CD4-positive, alpha-beta T cell (primary cell): ENCODE measurements around the gene CCDC116. TPM values are rescaled to one million over a fixed set of nuclear protein-coding genes. Genes with fewer than 3 reads are reported as not detected.

Source experiments
- ATAC-seq: fragments of 200-7000 bp; cut with Tn5 transposase; one replicate; pipeline ENCODE4 v1.10.0; 2022; ENCODE audit warnings: mild to moderate bottlenecking; ENCODE audit not compliant: poor library complexity
- CTCF ChIA-PET: fragments of 350-600 bp; sonication (Branson Sonifier 250); formaldehyde crosslinking; loops from one replicate; lab custom pipeline; 2021; ENCODE audit warnings: antibody characterized with exemption, inconsistent platforms; lab: Charles Lee
- POLR2A ChIA-PET: fragments of 350-600 bp; sonication (Branson Sonifier 250); formaldehyde crosslinking; loops from one replicate; lab custom pipeline; 2021; ENCODE audit warnings: antibody characterized with exemption, inconsistent platforms; lab: Charles Lee
- DNase-seq, 14 experiments: peaks; one replicate each; pipeline ENCODE4 v3.0.0-alpha.2; 2013 to 2020; ENCODE audit warnings: mixed read lengths in 2 of 14
- H3K27ac ChIP-seq, 2 donors: one replicate each; pipeline versions ENCODE4 v1.5.1 to v1.7.0; 2013; ENCODE audit warnings: low read length in 2 of 2, low read depth in 1 of 2, mild to moderate bottlenecking in 1 of 2
- H3K27me3 ChIP-seq, 2 experiments: 1 replicate in 1 of 2; 2 replicates in 1 of 2; pipeline versions ENCODE4 v1.6.1 to v1.7.0; 2013; ENCODE audit warnings: low read length in 2 of 2, control low read depth in 1 of 2, mild to moderate bottlenecking in 1 of 2, moderate library complexity in 1 of 2; ENCODE audit not compliant: insufficient read depth in 2 of 2, control insufficient read depth in 1 of 2
- H3K36me3 ChIP-seq: one replicate; pipeline ENCODE4 v1.6.1; 2013; ENCODE audit warnings: low read length, control low read depth; ENCODE audit not compliant: insufficient read depth
- H3K4me1 ChIP-seq: one replicate; pipeline ENCODE4 v1.6.1; 2013; ENCODE audit warnings: low read length, control low read depth; ENCODE audit not compliant: insufficient read depth
- H3K4me3 ChIP-seq: one replicate; pipeline ENCODE4 v1.5.1; 2013; ENCODE audit warnings: mild to moderate bottlenecking, low read length, moderate library complexity
- H3K9me3 ChIP-seq, 2 experiments: 1 replicate in 1 of 2; 2 replicates in 1 of 2; pipeline versions ENCODE4 v1.6.1 to v1.7.0; 2013; ENCODE audit warnings: low read length in 2 of 2, mild to moderate bottlenecking in 2 of 2, control low read depth in 1 of 2, moderate library complexity in 1 of 2; ENCODE audit not compliant: control insufficient read depth in 1 of 2, insufficient read depth in 1 of 2
- H3K27ac Mint-ChIP-seq: one replicate; pipeline ENCODE4 v1.8.0; 2020; ENCODE audit warnings: mixed read lengths
- H3K27me3 Mint-ChIP-seq: one replicate; pipeline ENCODE4 v1.8.0; 2021; ENCODE audit warnings: mixed read lengths
- H3K36me3 Mint-ChIP-seq: one replicate; pipeline ENCODE4 v1.8.0; 2021; ENCODE audit warnings: low read depth, mixed read lengths
- H3K4me1 Mint-ChIP-seq: one replicate; pipeline ENCODE4 v1.8.0; 2021; ENCODE audit warnings: low read depth, mixed read lengths
- H3K4me3 Mint-ChIP-seq: one replicate; pipeline ENCODE4 v1.8.0; 2020; ENCODE audit warnings: mild to moderate bottlenecking, mixed read lengths
- H3K9me3 Mint-ChIP-seq: one replicate; pipeline ENCODE4 v1.8.0; 2020; ENCODE audit warnings: mixed read lengths
- intact Hi-C, 2 experiments: fragments of 100-400 bp; cut with DNase I in 1 of 2; cut with micrococcal nuclease in 1 of 2; formaldehyde crosslinking; loops; one replicate each; pipeline versions ENCODE4 v1.15.1 to v1.9.0; 2023 to 2025; cut with DNase I, micrococcal nuclease
- total RNA-seq, 174 experiments: library from RNA in 2 of 174; stranded (reverse) in 2 of 174; gene quantifications; one replicate each; pipeline ENCODE4 v1.2.3 and lab custom pipeline; 2021 to 2026
- TF ChIP-seq, protein P1 (sequence below): fragments of 200-600 bp; IDR thresholded peaks from one replicate; pipeline ENCODE4 v1.8.0; 2022; ENCODE audit warnings: antibody characterized with exemption, mild to moderate bottlenecking

CCDC116 gene
- total RNA-seq, 2 experiments from 2014 or later, result 0.14 to 0.20 TPM

DNA sequence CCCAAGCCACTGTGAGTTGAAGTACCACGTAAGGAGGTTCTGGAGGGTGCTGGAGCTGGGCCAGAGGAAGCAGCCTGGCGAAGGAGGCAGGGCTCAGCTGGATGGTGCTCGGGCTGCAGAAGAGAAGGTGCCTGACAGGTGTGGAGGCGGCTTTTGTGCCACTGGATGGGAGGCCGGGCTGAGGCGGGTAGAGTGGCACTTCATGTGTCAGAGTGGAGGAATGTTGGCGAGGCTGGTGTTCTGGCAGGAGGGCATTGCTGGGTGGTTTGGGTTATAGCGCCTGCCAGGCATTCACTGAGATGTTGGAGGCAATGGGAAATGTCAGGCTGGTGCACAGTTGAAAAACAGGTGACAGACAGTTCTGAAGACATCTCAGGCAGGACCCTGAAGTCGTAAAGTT lies 40.9 kb upstream of the CCDC116 start:
- Mint-ChIP-seq H3K9me3 (no peaks in the 10 kb centered on the region), H3K36me3 (peaks cover 70% of the 10 kb centered on the region), H3K27ac (peak overlapping the region; percentile 25), H3K27me3 (no peaks in the 10 kb centered on the region), H3K4me1 (peaks cover 71% of the 10 kb centered on the region), H3K4me3 (no peak overlapping the region)
- ChIA-PET CTCF (no interaction called here), POLR2A (no interaction called here)
- DNase-seq (no peak), ATAC-seq (no peak)
- H3K4me1 ChIP-seq, result peaks cover 44% of the 10 kb centered on the region
- TF ChIP-seq, protein P1, sequence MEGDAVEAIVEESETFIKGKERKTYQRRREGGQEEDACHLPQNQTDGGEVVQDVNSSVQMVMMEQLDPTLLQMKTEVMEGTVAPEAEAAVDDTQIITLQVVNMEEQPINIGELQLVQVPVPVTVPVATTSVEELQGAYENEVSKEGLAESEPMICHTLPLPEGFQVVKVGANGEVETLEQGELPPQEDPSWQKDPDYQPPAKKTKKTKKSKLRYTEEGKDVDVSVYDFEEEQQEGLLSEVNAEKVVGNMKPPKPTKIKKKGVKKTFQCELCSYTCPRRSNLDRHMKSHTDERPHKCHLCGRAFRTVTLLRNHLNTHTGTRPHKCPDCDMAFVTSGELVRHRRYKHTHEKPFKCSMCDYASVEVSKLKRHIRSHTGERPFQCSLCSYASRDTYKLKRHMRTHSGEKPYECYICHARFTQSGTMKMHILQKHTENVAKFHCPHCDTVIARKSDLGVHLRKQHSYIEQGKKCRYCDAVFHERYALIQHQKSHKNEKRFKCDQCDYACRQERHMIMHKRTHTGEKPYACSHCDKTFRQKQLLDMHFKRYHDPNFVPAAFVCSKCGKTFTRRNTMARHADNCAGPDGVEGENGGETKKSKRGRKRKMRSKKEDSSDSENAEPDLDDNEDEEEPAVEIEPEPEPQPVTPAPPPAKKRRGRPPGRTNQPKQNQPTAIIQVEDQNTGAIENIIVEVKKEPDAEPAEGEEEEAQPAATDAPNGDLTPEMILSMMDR, result no peak
- intact Hi-C loops, result no loop called here
- no peak overlapping the region for H3K27ac ChIP-seq
- H3K27me3 ChIP-seq, result no peaks in the 10 kb centered on the region
- no peaks in the 10 kb centered on the region for H3K9me3 ChIP-seq
- H3K4me3 ChIP-seq, result no peak overlapping the region
- peaks cover 65% of the 10 kb centered on the region for H3K36me3 ChIP-seq

DNA sequence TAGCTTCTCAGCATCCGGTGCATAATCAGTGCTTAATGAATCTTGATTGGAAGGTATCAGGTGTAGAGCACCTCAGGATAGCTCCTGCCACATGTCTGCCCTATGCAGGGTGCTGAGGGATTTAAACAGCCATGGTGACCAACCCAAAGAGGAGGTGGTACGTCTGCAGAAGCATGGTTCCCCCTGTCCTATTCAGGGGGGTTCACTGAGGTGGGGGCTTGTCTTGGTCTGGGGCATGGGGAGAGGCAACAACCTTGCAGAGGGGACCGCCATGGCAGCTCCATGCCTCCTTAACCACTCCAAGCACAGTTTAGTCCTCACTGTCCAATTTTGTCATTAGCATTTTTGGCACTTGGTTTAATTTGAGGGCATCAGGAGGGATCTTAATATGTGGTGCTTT lies 40.1 kb upstream of the CCDC116 start:
- Histone ChIP-seq H3K27ac (no peak overlapping the region), H3K27me3 (no peaks in the 10 kb centered on the region), H3K4me1 (peaks cover 40% of the 10 kb centered on the region), H3K9me3 (no peaks in the 10 kb centered on the region), H3K36me3 (peaks cover 70% of the 10 kb centered on the region), H3K4me3 (no peak overlapping the region)
- H3K9me3 Mint-ChIP-seq, result no peaks in the 10 kb centered on the region
- no peaks in the 10 kb centered on the region for H3K27me3 Mint-ChIP-seq
- ChIA-PET CTCF (no interaction called here), POLR2A (no interaction called here)
- peaks cover 71% of the 10 kb centered on the region for H3K36me3 Mint-ChIP-seq
- intact Hi-C loops, result no loop called here
- TF ChIP-seq, protein P1, result no peak
- H3K4me3 Mint-ChIP-seq, result no peak overlapping the region
- H3K4me1 Mint-ChIP-seq, result peaks cover 68% of the 10 kb centered on the region
- peak overlapping the region; percentile 25 for H3K27ac Mint-ChIP-seq
- DNase-seq (no peak), ATAC-seq (no peak)

DNA sequence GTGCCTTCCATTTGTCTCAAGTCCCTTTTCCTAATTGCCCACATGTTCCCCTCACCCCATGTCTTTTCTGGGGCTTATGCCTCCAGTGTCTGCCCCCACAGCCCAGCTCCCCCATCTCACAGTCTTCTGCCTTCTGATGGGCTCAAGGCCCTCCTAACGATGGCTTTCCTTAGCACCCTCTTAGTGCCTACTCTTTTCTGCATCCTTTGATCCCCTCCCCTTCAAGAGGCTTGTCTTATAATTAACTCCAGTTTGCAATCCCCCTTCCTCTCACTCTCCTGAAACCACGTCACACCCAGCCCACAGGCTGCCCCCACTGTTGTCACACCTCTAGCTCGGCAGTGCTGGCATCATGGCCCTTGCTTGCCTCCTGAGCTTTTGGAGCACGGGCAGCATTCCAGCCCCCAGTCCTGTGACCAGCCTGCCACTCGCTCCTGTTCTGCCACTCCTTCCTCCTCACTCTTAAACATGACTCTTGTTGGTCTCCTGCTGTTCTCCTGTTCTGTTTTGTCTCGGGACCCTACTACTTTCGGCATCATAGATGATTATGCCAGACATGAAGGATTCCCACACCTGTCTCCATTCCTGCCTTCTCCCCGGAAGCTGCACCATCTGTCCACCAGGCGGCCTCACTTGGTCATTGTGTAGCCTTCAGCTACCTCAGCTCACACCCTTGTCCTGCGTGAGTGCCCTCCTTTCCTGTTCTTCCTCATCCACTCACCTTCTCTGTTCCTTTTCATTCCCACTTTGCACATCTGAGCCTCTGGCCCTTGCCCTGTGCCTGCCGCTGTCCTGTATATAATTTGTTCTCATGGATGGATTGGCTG lies 38.9 kb upstream of the CCDC116 start:
- Mint-ChIP-seq H3K4me3 (no peak overlapping the region), H3K27me3 (no peaks in the 10 kb centered on the region), H3K27ac (peak overlapping the region; percentile 25), H3K4me1 (peaks cover 64% of the 10 kb centered on the region), H3K9me3 (no peaks in the 10 kb centered on the region), H3K36me3 (peaks cover 68% of the 10 kb centered on the region)
- POLR2A ChIA-PET, result no interaction called here
- no peaks in the 10 kb centered on the region for H3K9me3 ChIP-seq
- TF ChIP-seq, protein P1, result no peak
- DNase-seq (no peak), ATAC-seq (no peak)
- H3K36me3 ChIP-seq, result peaks cover 63% of the 10 kb centered on the region
- intact Hi-C loops, result no loop called here
- no peaks in the 10 kb centered on the region for H3K27me3 ChIP-seq
- H3K27ac ChIP-seq, result no peak overlapping the region
- peaks cover 32% of the 10 kb centered on the region for H3K4me1 ChIP-seq
- CTCF ChIA-PET, result no interaction called here
- no peak overlapping the region for H3K4me3 ChIP-seq
